ENCODE results near the gene DHDH. TPM values are rescaled to one million over a fixed set of nuclear protein-coding genes. Genes with fewer than 3 reads are reported as not detected.
"Not testable (repeated sequence)": the region's sequence is repeated elsewhere in the genome, so short reads cannot be mapped to it uniquely, and the experiment has no call there.

Gene DHDH
- total and polyA plus RNA-seq, 2 donors = 0.28 to 1.0 TPM

DNA sequence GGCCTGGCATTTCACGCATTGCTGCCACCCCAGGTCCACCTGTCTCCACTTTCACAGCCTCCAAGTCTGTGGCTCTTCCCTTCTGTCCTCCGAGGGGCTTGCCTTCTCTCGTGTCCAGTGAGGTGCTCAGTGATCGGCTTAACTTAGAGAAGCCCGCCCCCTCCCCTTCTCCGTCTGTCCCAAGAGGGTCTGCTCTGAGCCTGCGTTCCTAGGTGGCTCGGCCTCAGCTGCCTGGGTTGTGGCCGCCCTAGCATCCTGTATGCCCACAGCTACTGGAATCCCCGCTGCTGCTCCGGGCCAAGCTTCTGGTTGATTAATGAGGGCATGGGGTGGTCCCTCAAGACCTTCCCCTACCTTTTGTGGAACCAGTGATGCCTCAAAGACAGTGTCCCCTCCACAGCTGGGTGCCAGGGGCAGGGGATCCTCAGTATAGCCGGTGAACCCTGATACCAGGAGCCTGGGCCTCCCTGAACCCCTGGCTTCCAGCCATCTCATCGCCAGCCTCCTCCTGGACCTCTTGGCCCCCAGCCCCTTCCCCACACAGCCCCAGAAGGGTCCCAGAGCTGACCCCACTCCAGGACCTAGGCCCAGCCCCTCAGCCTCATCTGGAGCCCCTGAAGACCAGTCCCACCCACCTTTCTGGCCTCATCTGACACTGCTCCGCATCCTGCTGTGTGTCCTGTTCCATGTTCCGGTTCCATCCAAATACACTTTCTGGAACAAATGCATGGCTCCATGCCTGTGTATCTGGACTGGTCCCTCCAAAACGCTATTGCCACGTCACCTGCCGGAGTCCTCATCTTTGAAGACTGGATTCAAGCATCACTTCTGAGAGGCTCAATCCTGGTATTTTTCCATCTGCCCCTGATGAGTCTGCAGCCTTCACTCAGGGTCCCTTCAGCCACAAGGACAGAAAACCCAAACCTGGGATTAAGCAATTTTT lies 10.7 kb upstream of the DHDH start:
- Histone ChIP-seq H3K27ac (ENCODE audit: low read depth in 1 of 2, low read length in 1 of 2) (no peak overlapping the region), H3K9me3 (ENCODE audit: control insufficient read depth in 2 of 2, insufficient read depth in 1 of 2, low read length in 1 of 2) (no peaks in the 10 kb centered on the region), H3K4me3 (ENCODE audit: low read length in 2 of 2) (no peak overlapping the region), H3K4me1 (ENCODE audit: control insufficient read depth in 2 of 2, insufficient read depth in 2 of 2, low read length in 2 of 2) (no peaks in the 10 kb centered on the region), H3K27me3 (ENCODE audit: control insufficient read depth in 2 of 2, insufficient read depth in 1 of 2, low read length in 1 of 2) (no peaks in the 10 kb centered on the region), H3K36me3 (ENCODE audit: control insufficient read depth in 2 of 2, insufficient read depth in 2 of 2, low read length in 1 of 2) (peaks cover 43 to 47% of the 10 kb centered on the region in 2 donors)
- DNase-seq (ENCODE audit: low read depth in 6 of 9, low spot score in 9 of 9) = no peak
- 94% methylated on average over 18 of the region's 18 CpGs for WGBS

DNA sequence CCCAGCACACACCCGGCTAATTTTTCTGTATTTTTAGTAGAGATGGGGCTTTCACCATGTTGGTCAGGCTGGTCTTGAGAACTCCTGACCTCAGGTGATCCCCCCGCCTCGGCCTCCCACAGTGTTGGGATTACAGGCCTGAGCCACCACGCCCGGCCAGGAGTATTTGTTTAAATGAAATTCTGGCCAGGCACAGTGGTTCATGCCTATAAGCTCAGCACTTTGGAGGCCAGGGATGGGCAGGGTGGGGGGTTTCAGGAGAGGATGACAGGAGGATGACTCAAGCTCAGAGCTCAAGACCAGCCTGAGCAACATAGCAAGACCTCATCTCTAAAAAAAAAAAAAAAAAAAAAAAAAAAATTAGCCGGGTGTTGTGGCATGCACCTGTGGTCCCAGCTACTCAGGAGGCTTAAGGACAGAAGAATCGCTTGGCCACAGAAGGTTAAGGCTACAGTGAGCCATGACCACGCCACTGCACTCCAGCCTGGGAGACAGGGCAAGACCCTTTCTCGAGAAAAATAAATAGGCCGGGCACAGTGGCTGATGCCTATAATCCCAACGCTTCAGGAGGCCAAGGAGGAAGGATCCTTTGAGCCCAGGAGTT lies 8.2 kb upstream of the DHDH start:
- H3K27ac ChIP-seq (ENCODE audit: low read depth in 1 of 2, low read length in 1 of 2) = no peak overlapping the region
- DNase-seq (ENCODE audit: low read depth in 6 of 9, low spot score in 9 of 9) = no peak
- no peaks in the 10 kb centered on the region for H3K27me3 ChIP-seq (ENCODE audit: control insufficient read depth in 2 of 2, insufficient read depth in 1 of 2, low read length in 1 of 2)
- no peaks in the 10 kb centered on the region for H3K9me3 ChIP-seq (ENCODE audit: control insufficient read depth in 2 of 2, insufficient read depth in 1 of 2, low read length in 1 of 2)
- 95% methylated on average over 11 of the region's 11 CpGs for WGBS
- H3K4me1 ChIP-seq (ENCODE audit: control insufficient read depth in 2 of 2, insufficient read depth in 2 of 2, low read length in 2 of 2) = no peaks in the 10 kb centered on the region
- H3K36me3 ChIP-seq (ENCODE audit: control insufficient read depth in 2 of 2, insufficient read depth in 2 of 2, low read length in 1 of 2) = peaks cover 24 to 29% of the 10 kb centered on the region in 2 donors
- no peak overlapping the region for H3K4me3 ChIP-seq (ENCODE audit: low read length in 2 of 2)

DNA sequence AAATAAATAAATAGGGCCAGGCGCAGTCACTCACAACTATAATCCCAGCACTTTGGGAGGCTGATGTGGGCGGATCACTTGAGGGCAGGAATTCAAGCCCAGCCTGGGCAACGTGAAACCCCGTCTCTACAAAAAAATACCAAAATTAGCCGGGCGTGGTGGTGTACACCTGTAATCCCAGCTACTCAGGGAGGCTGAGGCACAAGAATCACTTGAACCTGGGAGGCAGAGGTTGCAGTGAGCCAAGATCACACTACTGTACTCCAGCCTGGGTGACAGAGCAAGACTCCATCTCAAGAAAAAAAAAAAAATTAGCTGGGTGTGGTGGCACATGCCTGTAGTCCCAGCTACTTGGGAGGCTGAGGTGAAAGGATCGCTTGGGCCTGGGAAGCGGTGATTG lies 7.6 kb upstream of the DHDH start:
- not testable (repeated sequence) for H3K4me1 ChIP-seq (ENCODE audit: control insufficient read depth in 2 of 2, insufficient read depth in 2 of 2, low read length in 2 of 2); H3K27ac ChIP-seq (ENCODE audit: low read depth in 1 of 2, low read length in 1 of 2); H3K9me3 ChIP-seq (ENCODE audit: control insufficient read depth in 2 of 2, insufficient read depth in 1 of 2, low read length in 1 of 2); H3K4me3 ChIP-seq (ENCODE audit: low read length in 2 of 2); DNase-seq (ENCODE audit: low read depth in 6 of 9, low spot score in 9 of 9); H3K27me3 ChIP-seq (ENCODE audit: control insufficient read depth in 2 of 2, insufficient read depth in 1 of 2, low read length in 1 of 2)
- peaks cover 19 to 25% of the 10 kb centered on the region in 2 donors for H3K36me3 ChIP-seq (ENCODE audit: control insufficient read depth in 2 of 2, insufficient read depth in 2 of 2, low read length in 1 of 2)
- 94% methylated on average over 8 of the region's 8 CpGs for WGBS

DNA sequence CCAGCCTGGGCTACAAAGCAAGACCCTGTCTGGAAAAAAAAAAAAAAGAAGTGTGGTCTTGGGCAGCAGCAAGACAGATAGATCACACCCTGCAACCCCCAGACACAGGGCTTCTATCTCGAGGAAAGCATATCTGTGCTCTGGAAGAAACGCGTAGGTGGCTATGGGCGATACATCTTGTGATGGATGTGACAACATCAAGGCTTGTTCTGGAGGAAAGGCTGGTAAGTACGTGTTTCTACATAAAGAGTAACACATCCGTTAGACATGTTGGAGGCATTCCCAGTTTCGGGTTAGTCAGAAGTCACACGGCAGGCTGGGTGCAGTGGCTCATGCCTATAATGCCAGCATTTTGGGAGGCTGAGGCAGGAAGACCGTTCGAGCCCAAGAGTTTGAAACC lies 6.6 kb upstream of the DHDH start:
- peaks cover 0 to 9% of the 10 kb centered on the region in 2 donors for H3K27me3 ChIP-seq (ENCODE audit: control insufficient read depth in 2 of 2, insufficient read depth in 1 of 2, low read length in 1 of 2)
- H3K36me3 ChIP-seq (ENCODE audit: control insufficient read depth in 2 of 2, insufficient read depth in 2 of 2, low read length in 1 of 2) = peaks cover 9 to 14% of the 10 kb centered on the region in 2 donors
- no peak overlapping the region for H3K27ac ChIP-seq (ENCODE audit: low read depth in 1 of 2, low read length in 1 of 2)
- H3K4me3 ChIP-seq (ENCODE audit: low read length in 2 of 2) = no peak overlapping the region
- no peak for DNase-seq (ENCODE audit: low read depth in 6 of 9, low spot score in 9 of 9)
- H3K9me3 ChIP-seq (ENCODE audit: control insufficient read depth in 2 of 2, insufficient read depth in 1 of 2, low read length in 1 of 2) = no peaks in the 10 kb centered on the region
- no peaks in the 10 kb centered on the region for H3K4me1 ChIP-seq (ENCODE audit: control insufficient read depth in 2 of 2, insufficient read depth in 2 of 2, low read length in 2 of 2)
- 67% methylated on average over 10 of the region's 10 CpGs for whole genome bisulfite sequencing

DNA sequence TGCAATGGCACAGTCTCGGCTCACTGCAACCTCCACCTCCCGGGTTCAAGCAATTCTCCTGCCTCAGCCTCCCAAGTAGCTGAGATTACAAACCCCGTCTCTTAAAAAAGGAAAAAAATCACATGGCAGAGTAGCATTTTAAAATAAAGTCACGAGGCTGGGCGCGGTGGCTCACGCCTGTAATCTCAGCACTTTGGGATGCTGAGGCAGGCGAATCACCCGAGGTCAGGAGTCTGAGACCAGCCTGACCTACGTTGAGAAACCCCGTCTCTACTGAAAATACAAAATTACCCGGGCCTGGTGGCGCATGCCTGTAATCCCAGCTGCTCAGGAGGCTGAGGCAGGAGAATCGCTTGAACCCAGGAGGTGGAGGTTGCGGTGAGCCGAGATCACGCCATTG lies 5.8 kb upstream of the DHDH start:
- not testable (repeated sequence) for H3K36me3 ChIP-seq (ENCODE audit: control insufficient read depth in 2 of 2, insufficient read depth in 2 of 2, low read length in 1 of 2); H3K9me3 ChIP-seq (ENCODE audit: control insufficient read depth in 2 of 2, insufficient read depth in 1 of 2, low read length in 1 of 2); H3K4me1 ChIP-seq (ENCODE audit: control insufficient read depth in 2 of 2, insufficient read depth in 2 of 2, low read length in 2 of 2); H3K27ac ChIP-seq (ENCODE audit: low read depth in 1 of 2, low read length in 1 of 2); H3K4me3 ChIP-seq (ENCODE audit: low read length in 2 of 2); DNase-seq (ENCODE audit: low read depth in 6 of 9, low spot score in 9 of 9)
- peaks cover 2 to 17% of the 10 kb centered on the region in 2 donors for H3K27me3 ChIP-seq (ENCODE audit: control insufficient read depth in 2 of 2, insufficient read depth in 1 of 2, low read length in 1 of 2)
- 96% methylated on average over 17 of the region's 17 CpGs for WGBS

DNA sequence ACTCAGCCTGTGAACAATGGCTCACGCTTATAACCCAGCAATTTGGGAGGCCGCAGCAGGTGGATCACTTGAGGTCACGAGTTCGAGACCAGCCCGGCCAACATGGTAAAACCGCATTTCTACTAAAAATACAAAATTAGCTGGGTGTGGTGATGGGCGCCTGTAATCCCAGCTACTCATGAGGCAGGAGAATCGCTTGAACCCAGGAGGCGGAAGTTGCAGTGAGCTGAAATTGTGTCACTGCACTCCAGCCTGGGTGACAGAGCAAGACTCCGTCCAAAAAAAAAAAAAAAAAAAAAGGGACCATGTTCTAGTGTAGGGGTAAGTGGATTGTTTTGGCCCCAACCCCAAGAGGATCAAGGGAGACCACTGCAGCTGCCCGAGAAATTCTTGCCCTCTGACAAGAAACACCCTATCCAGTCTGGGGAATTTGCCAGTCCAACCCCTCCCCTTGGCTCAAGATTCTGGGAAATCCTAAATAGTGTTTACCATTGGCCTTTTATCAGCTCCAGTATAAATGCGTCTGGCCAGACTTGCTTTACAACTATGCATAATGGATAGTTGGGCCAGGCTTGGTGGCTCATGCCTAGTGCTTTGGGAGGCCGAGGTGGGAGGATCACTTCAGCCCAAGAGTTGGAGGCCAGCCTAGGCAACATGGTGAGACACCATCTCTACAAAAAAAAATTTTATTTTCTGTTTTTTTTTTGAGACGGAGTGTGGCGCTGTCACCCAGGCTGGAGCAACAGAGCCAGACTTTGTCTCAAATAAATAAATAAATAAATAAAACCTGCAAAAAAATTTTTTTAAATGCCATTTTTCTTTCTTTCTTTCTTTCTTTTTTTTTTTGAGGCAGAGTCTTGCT lies 5.1 kb upstream of the DHDH start:
- DNase-seq (ENCODE audit: low read depth in 6 of 9, low spot score in 9 of 9) = no peak
- H3K36me3 ChIP-seq (ENCODE audit: control insufficient read depth in 2 of 2, insufficient read depth in 2 of 2, low read length in 1 of 2) = peaks cover 0 to under 1% of the 10 kb centered on the region in 2 donors
- H3K9me3 ChIP-seq (ENCODE audit: control insufficient read depth in 2 of 2, insufficient read depth in 1 of 2, low read length in 1 of 2) = no peaks in the 10 kb centered on the region
- no peak overlapping the region for H3K4me3 ChIP-seq (ENCODE audit: low read length in 2 of 2)
- H3K27ac ChIP-seq (ENCODE audit: low read depth in 1 of 2, low read length in 1 of 2) = no peak overlapping the region
- peaks cover 0 to 6% of the 10 kb centered on the region in 2 donors for H3K4me1 ChIP-seq (ENCODE audit: control insufficient read depth in 2 of 2, insufficient read depth in 2 of 2, low read length in 2 of 2)
- H3K27me3 ChIP-seq (ENCODE audit: control insufficient read depth in 2 of 2, insufficient read depth in 1 of 2, low read length in 1 of 2) = peaks cover 7 to 24% of the 10 kb centered on the region in 2 donors
- 93% methylated on average over 15 of the region's 15 CpGs for WGBS

DNA sequence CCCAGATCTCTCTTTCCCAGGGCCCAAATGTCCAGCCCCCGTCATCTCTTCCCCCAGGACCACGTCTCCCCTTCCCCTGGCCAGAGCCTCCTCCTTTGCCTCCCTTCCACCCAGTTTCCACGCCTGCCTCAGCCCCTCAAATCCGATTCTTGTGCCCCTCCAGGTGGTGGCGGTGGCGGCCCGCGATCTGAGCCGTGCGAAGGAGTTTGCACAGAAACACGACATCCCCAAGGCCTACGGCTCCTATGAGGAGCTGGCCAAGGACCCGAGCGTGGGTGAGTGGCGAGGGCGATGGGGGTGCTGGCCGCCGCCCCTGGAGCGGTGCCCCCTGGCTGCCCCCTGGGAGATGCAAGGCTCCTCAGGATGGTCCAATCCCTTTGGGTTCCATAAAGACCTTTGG lies 1.3 kb downstream of the DHDH start:
- Histone ChIP-seq H3K4me1 (ENCODE audit: control insufficient read depth in 2 of 2, insufficient read depth in 2 of 2, low read length in 2 of 2) (peaks cover 0 to 14% of the 10 kb centered on the region in 2 donors), H3K27ac (ENCODE audit: low read depth in 1 of 2, low read length in 1 of 2) (no peak overlapping the region), H3K27me3 (ENCODE audit: control insufficient read depth in 2 of 2, insufficient read depth in 1 of 2, low read length in 1 of 2) (peaks cover 10 to 37% of the 10 kb centered on the region in 2 donors), H3K36me3 (ENCODE audit: control insufficient read depth in 2 of 2, insufficient read depth in 2 of 2, low read length in 1 of 2) (no peaks in the 10 kb centered on the region), H3K4me3 (ENCODE audit: low read length in 2 of 2) (no peak overlapping the region), H3K9me3 (ENCODE audit: control insufficient read depth in 2 of 2, insufficient read depth in 1 of 2, low read length in 1 of 2) (no peaks in the 10 kb centered on the region)
- 90% methylated on average over 19 of the region's 19 CpGs for WGBS
- DNase-seq (ENCODE audit: low read depth in 6 of 9, low spot score in 9 of 9) = no peak

DNA sequence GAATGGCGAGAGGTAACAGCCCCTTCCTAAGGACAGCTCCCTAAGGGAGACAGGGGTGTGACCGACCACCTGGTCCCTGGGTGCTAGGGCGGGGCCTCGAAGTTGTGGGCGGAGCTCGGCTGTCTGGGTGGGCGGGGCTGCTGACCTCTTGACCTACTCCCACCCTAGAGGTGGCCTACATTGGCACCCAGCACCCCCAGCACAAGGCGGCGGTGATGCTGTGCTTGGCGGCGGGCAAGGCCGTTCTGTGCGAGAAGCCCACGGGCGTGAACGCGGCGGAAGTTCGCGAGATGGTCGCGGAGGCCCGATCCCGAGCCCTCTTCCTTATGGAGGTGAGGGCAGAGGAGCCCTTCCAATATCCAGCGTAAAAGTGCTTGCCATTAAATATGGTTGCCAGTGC lies 2.4 kb downstream of the DHDH start:
- peaks cover 0 to 8% of the 10 kb centered on the region in 2 donors for H3K9me3 ChIP-seq (ENCODE audit: control insufficient read depth in 2 of 2, insufficient read depth in 1 of 2, low read length in 1 of 2)
- WGBS = 99% methylated on average over 25 of the region's 25 CpGs
- no peak overlapping the region for H3K4me3 ChIP-seq (ENCODE audit: low read length in 2 of 2)
- no peaks in the 10 kb centered on the region for H3K36me3 ChIP-seq (ENCODE audit: control insufficient read depth in 2 of 2, insufficient read depth in 2 of 2, low read length in 1 of 2)
- H3K27ac ChIP-seq (ENCODE audit: low read depth in 1 of 2, low read length in 1 of 2) = no peak overlapping the region
- peaks cover 0 to 14% of the 10 kb centered on the region in 2 donors for H3K4me1 ChIP-seq (ENCODE audit: control insufficient read depth in 2 of 2, insufficient read depth in 2 of 2, low read length in 2 of 2)
- peaks cover 10 to 37% of the 10 kb centered on the region in 2 donors for H3K27me3 ChIP-seq (ENCODE audit: control insufficient read depth in 2 of 2, insufficient read depth in 1 of 2, low read length in 1 of 2)
- no peak for DNase-seq (ENCODE audit: low read depth in 6 of 9, low spot score in 9 of 9)
